Neural progenitor cell (in vitro differentiated cells): ENCODE data around the gene CD1C. TPM values are rescaled to one million over a fixed set of nuclear protein-coding genes. Genes with fewer than 3 reads are reported as not detected.

ENCODE experiments used
- DNase-seq: peaks from one replicate; pipeline ENCODE4 v3.0.0-alpha.2; 2016; ENCODE audit warnings: low spot score
- H2AFZ ChIP-seq: fragments of 200-600 bp; sonication (generic); replicated peaks from 2 replicates; pipeline ENCODE4 v1.6.1; 2016; ENCODE audit warnings: antibody characterized with exemption
- H3F3A ChIP-seq: fragments of 200-600 bp; sonication (generic); 2 replicates; pipeline ENCODE4 v1.6.1; 2016; ENCODE audit warnings: antibody characterized with exemption, low read depth
- H3K27ac ChIP-seq: fragments of 200-600 bp; sonication (generic); 2 replicates; pipeline ENCODE4 v1.5.1; 2016; ENCODE audit warnings: mild to moderate bottlenecking
- H3K27me3 ChIP-seq: fragments of 200-600 bp; sonication (generic); 2 replicates; pipeline ENCODE4 v1.6.1; 2016; ENCODE audit warnings: mild to moderate bottlenecking, moderate library complexity
- H3K36me3 ChIP-seq: fragments of 200-600 bp; sonication (generic); 2 replicates; pipeline ENCODE4 v1.5.1; 2016
- H3K4me1 ChIP-seq: fragments of 200-600 bp; sonication (generic); 2 replicates; pipeline ENCODE4 v1.6.1; 2016; ENCODE audit warnings: mixed run types
- H3K4me2 ChIP-seq: fragments of 200-600 bp; sonication (generic); 2 replicates; pipeline ENCODE4 v1.6.1; 2016
- H3K4me3 ChIP-seq: fragments of 200-600 bp; sonication (generic); 2 replicates; pipeline ENCODE4 v1.5.1; 2016
- H3K79me2 ChIP-seq: fragments of 200-600 bp; sonication (generic); 2 replicates; pipeline ENCODE4 v1.6.1; 2016; ENCODE audit warnings: low read depth
- H3K9ac ChIP-seq: fragments of 200-600 bp; sonication (generic); 2 replicates; pipeline ENCODE4 v1.6.1; 2016
- H3K9me3 ChIP-seq: fragments of 200-600 bp; sonication (generic); 2 replicates; pipeline ENCODE4 v1.5.1; 2016; ENCODE audit warnings: low read depth
- H4K20me1 ChIP-seq: fragments of 200-600 bp; sonication (generic); 2 replicates; pipeline ENCODE4 v1.6.1; 2016; ENCODE audit warnings: low read depth
- H3K27ac Mint-ChIP-seq: 3 replicates; pipeline ENCODE4 v1.8.0; 2021; ENCODE audit warnings: mixed read lengths
- H3K27me3 Mint-ChIP-seq: 2 replicates; pipeline ENCODE4 v1.8.0; 2022; ENCODE audit warnings: low read depth, mild to moderate bottlenecking, inconsistent platforms, moderate library complexity, mixed read lengths; ENCODE audit not compliant: insufficient read depth
- H3K36me3 Mint-ChIP-seq: 3 replicates; pipeline ENCODE4 v1.8.0; 2021; ENCODE audit warnings: mixed read lengths
- H3K4me1 Mint-ChIP-seq: 3 replicates; pipeline ENCODE4 v1.8.0; 2021; ENCODE audit warnings: mixed read lengths
- H3K4me3 Mint-ChIP-seq: 3 replicates; pipeline ENCODE4 v1.8.0; 2021; ENCODE audit warnings: mild to moderate bottlenecking, moderate library complexity, mixed read lengths
- H3K9me3 Mint-ChIP-seq: 3 replicates; pipeline ENCODE4 v1.8.0; 2020; ENCODE audit warnings: mixed read lengths
- CTCF ChIP-seq: fragments of 200-600 bp; sonication (generic); IDR thresholded peaks from 2 replicates; pipeline ENCODE4 v1.5.1; 2017; ENCODE audit warnings: antibody characterized with exemption, mild to moderate bottlenecking
- EZH2 ChIP-seq: fragments of 200-600 bp; sonication (generic); IDR thresholded peaks from 2 replicates; pipeline ENCODE4 v1.6.1; 2017; ENCODE audit warnings: antibody characterized with exemption, mild to moderate bottlenecking, moderate library complexity
- EZH2phosphoT487 ChIP-seq: fragments of 200-600 bp; sonication (generic); IDR thresholded peaks from 2 replicates; pipeline ENCODE4 v1.6.1; 2017; ENCODE audit warnings: antibody characterized with exemption
- total RNA-seq: library from RNA; depleted of rRNA; stranded (reverse); fragments of >200 nt; gene quantifications from 2 replicates; pipeline ENCODE4 v1.2.3, GENCODE V29; 2015; ENCODE audit warnings: low replicate concordance

CD1C gene
- total RNA-seq, 1 donor from 2014 or later, result not detected

DNA sequence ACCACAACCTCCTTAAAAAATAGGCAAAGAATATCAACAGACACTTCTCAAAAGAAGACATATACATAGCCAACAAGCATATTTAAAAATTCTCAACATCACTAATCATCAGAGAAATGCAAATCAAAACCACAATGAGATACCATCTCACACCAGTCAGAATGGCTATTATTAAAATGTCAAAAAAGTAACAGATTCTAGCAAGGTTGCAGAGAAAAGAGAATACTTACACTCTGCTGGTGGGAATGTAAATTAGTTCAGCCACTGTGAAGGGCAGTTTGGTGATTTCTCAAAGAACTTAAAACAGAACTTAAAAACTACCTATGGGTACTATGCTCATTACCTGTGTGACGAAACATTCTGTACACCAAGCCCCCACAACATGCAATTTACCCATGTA, 20.9 kb downstream of the CD1C start:
- no peaks in the 10 kb centered on the region for H3K79me2 ChIP-seq
- H3K27ac Mint-ChIP-seq, result no peak overlapping the region
- H3K4me1 ChIP-seq, result no peaks in the 10 kb centered on the region
- no peak overlapping the region for H3K9ac ChIP-seq
- H3K4me1 Mint-ChIP-seq, result no peaks in the 10 kb centered on the region
- no peaks in the 10 kb centered on the region for H3K27me3 ChIP-seq
- no peak overlapping the region for H3K4me2 ChIP-seq
- H2AFZ ChIP-seq, result no peak overlapping the region
- H4K20me1 ChIP-seq, result no peaks in the 10 kb centered on the region
- no peaks in the 10 kb centered on the region for H3F3A ChIP-seq
- H3K4me3 ChIP-seq, result no peak overlapping the region
- H3K27me3 Mint-ChIP-seq, result no peaks in the 10 kb centered on the region
- H3K9me3 ChIP-seq, result no peaks in the 10 kb centered on the region
- H3K36me3 Mint-ChIP-seq, result no peaks in the 10 kb centered on the region
- H3K4me3 Mint-ChIP-seq, result no peak overlapping the region
- peaks cover 12% of the 10 kb centered on the region for H3K9me3 Mint-ChIP-seq
- DNase-seq, result no peak
- TF ChIP-seq EZH2phosphoT487 (no peak), CTCF (no peak), EZH2 (no peak)
- H3K27ac ChIP-seq, result no peak overlapping the region
- no peaks in the 10 kb centered on the region for H3K36me3 ChIP-seq

DNA sequence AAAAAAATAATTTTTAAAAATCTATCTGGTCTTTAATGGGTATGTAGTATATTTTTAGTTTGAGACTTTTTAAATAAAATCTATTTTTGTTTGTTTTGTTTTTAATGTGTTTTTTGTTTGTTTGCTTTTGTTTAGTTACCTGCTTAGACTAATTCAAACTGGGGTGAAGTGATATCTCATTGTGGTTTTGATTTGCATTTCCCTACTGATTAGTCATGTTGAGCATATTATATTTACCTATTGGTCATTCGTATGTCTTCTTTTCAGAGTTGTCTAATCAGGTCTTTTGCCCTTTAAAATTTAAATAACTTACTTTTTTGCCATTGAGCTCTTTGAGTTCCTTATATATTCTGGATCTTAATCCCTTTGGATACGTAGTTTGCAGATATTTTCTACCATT, 21.3 kb downstream of the CD1C start:
- Histone ChIP-seq H3K79me2 (no peaks in the 10 kb centered on the region), H3K4me1 (no peaks in the 10 kb centered on the region), H3K4me3 (no peak overlapping the region), H3K9ac (no peak overlapping the region), H4K20me1 (no peaks in the 10 kb centered on the region), H3K36me3 (no peaks in the 10 kb centered on the region), H3K27me3 (no peaks in the 10 kb centered on the region), H3K4me2 (no peak overlapping the region), H3F3A (no peaks in the 10 kb centered on the region), H3K9me3 (no peaks in the 10 kb centered on the region), H3K27ac (no peak overlapping the region), H2AFZ (no peak overlapping the region)
- no peak overlapping the region for H3K27ac Mint-ChIP-seq
- H3K4me3 Mint-ChIP-seq, result no peak overlapping the region
- no peaks in the 10 kb centered on the region for H3K36me3 Mint-ChIP-seq
- no peaks in the 10 kb centered on the region for H3K4me1 Mint-ChIP-seq
- no peak for TF ChIP-seq CTCF
- TF ChIP-seq EZH2, result no peak
- TF ChIP-seq EZH2phosphoT487, result no peak
- no peaks in the 10 kb centered on the region for H3K27me3 Mint-ChIP-seq
- no peak for DNase-seq
- H3K9me3 Mint-ChIP-seq, result peaks cover 12% of the 10 kb centered on the region

DNA sequence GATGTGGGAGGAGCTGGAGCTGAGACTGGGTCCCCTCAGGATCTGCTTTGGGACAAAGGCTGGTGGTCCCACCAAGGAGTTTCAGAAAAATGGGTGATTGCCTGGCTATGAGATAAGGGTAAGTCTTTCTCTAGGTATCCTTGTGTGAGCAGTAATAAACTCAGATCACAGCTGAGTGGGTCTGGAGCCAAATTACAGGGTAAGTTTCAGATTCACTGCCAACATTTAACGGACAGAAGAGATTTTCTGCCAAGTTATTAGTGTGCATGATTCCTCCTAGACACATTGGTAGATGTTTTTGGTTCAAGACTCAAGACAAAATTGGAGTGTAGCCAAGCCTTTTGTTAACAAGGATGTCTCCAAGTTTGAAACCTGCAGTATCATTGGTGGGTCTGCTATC, 34.1 kb downstream of the CD1C start:
- TF ChIP-seq EZH2phosphoT487 (no peak), EZH2 (no peak), CTCF (no peak)
- no peak for DNase-seq
- no peak overlapping the region for H3K4me3 ChIP-seq

GRCh38 chr1:158324395-158324794, 34.7 kb downstream of the CD1C start:
- peaks cover 6% of the 10 kb centered on the region for H3K9me3 Mint-ChIP-seq
- H3K27me3 Mint-ChIP-seq, result no peaks in the 10 kb centered on the region
- Histone ChIP-seq H3K4me2 (no peak overlapping the region), H3K4me3 (no peak overlapping the region), H4K20me1 (no peaks in the 10 kb centered on the region), H3F3A (no peaks in the 10 kb centered on the region), H3K9me3 (no peaks in the 10 kb centered on the region), H3K36me3 (no peaks in the 10 kb centered on the region), H3K27me3 (no peaks in the 10 kb centered on the region), H2AFZ (no peak overlapping the region), H3K27ac (no peak overlapping the region), H3K79me2 (no peaks in the 10 kb centered on the region), H3K9ac (no peak overlapping the region), H3K4me1 (no peaks in the 10 kb centered on the region)
- no peak overlapping the region for H3K27ac Mint-ChIP-seq
- TF ChIP-seq EZH2, result no peak
- TF ChIP-seq CTCF, result no peak
- TF ChIP-seq EZH2phosphoT487, result no peak
- no peak for DNase-seq
- no peaks in the 10 kb centered on the region for H3K4me1 Mint-ChIP-seq
- no peak overlapping the region for H3K4me3 Mint-ChIP-seq
- no peaks in the 10 kb centered on the region for H3K36me3 Mint-ChIP-seq

More for the DNA sequence above, 34.1 kb downstream of the CD1C start:
- Histone ChIP-seq H4K20me1 (no peaks in the 10 kb centered on the region), H3F3A (no peaks in the 10 kb centered on the region), H3K9me3 (no peaks in the 10 kb centered on the region), H3K4me2 (no peak overlapping the region), H3K79me2 (no peaks in the 10 kb centered on the region), H3K9ac (no peak overlapping the region), H3K4me1 (no peaks in the 10 kb centered on the region), H3K27me3 (no peaks in the 10 kb centered on the region), H2AFZ (no peak overlapping the region), H3K27ac (no peak overlapping the region), H3K36me3 (no peaks in the 10 kb centered on the region)
- H3K36me3 Mint-ChIP-seq, result no peaks in the 10 kb centered on the region
- H3K4me3 Mint-ChIP-seq, result no peak overlapping the region
- no peaks in the 10 kb centered on the region for H3K4me1 Mint-ChIP-seq
- peaks cover 6% of the 10 kb centered on the region for H3K9me3 Mint-ChIP-seq
- H3K27ac Mint-ChIP-seq, result no peak overlapping the region
- H3K27me3 Mint-ChIP-seq, result no peaks in the 10 kb centered on the region
